ENCODE results near the gene HRK. TPM values are rescaled to one million over a fixed set of nuclear protein-coding genes. Genes with fewer than 3 reads are reported as not detected.

Gene HRK
- total RNA-seq, 2 donors from 2014 or later, result not detected

Other genes with a start within 250 kb of the HRK start
- 10 to 100 TPM; 13.9 to 18.1 TPM for gene SPRING1, start 143.4 kb downstream of the HRK start, total RNA-seq
- gene RNFT2, start 143.1 kb downstream of the HRK start, total RNA-seq, result 1 to 10 TPM; 1.2 to 2.2 TPM
- 10 to 100 TPM; 13.3 to 14.7 TPM for gene FBXW8, start 29.5 kb upstream of the HRK start, total RNA-seq
- 1 to 10 TPM; 3.0 to 5.8 TPM for gene TESC, start 218.0 kb upstream of the HRK start, total RNA-seq

Measured in posterior vena cava (tissue), 2 donors.